Measurements from ENCODE around the gene MFGE8.
A peak's percentile ranks its signal among the peaks of the same experiment; 100 is the strongest.

MFGE8 gene

DNA sequence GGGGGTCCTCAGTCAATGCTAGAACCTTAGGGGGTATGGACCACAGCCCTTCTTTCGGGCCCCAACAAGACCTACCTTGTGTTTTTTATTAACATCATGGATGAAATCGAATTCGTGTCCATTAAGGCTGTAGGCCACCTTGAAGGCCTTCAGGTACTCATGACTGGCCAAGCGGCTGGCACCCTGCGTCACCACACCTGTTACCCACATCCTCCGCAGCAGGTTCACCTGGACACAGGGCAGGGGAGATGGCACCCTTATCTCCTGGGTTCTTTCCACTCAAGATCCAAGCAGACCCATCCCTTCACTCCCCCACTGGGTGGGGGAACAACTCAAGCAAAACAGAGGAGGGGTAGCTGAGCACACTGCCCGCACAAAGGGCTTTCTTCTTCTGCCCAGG lies 6.6 kb downstream of the MFGE8 start:
- TF ChIP-seq, protein P1, sequence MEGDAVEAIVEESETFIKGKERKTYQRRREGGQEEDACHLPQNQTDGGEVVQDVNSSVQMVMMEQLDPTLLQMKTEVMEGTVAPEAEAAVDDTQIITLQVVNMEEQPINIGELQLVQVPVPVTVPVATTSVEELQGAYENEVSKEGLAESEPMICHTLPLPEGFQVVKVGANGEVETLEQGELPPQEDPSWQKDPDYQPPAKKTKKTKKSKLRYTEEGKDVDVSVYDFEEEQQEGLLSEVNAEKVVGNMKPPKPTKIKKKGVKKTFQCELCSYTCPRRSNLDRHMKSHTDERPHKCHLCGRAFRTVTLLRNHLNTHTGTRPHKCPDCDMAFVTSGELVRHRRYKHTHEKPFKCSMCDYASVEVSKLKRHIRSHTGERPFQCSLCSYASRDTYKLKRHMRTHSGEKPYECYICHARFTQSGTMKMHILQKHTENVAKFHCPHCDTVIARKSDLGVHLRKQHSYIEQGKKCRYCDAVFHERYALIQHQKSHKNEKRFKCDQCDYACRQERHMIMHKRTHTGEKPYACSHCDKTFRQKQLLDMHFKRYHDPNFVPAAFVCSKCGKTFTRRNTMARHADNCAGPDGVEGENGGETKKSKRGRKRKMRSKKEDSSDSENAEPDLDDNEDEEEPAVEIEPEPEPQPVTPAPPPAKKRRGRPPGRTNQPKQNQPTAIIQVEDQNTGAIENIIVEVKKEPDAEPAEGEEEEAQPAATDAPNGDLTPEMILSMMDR (conservative IDR thresholded peaks at IDR 0.05), result no peak
- H3K27ac ChIP-seq, result no peak overlapping the region

DNA sequence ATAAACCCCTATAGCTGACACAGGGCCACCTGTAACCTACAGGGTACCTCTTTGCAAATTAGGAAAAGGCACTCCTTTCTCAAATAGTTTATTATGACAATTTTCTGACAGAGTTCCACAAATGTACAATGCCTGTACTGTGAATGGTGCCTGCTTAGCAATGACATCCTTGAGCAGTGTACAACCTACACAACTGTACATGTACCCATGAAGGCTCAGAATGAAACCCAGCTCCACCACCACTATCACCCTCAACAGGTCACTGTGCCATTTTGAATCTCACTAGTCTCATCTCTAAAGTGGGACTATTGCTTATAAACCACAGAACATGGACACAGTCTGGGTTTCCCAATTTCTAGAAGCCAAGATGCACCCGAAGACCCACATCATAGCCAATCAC lies 7.0 kb downstream of the MFGE8 start:
- H3K27ac ChIP-seq, result no peak overlapping the region
- TF ChIP-seq, protein P1 (conservative IDR thresholded peaks at IDR 0.05), result no peak

DNA sequence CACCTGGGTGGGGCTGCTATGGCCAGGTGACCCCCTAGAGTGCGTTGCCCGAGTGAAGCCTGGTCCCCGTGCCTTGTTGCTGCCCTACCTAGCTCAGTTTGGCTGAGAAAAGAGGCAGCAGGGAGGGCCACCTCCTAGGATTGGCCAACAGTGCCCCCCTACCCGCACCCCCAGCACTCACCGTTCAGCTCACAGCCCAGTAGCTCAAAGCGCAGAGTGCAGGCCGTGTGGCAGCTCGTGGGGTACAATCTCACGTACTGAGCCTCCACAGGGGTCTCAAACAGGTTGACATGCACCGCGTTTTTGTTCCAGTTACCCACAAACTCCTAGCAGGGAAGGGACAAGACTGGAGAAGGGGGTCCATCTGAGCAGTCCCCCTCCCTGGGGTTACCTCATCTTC lies 7.6 kb downstream of the MFGE8 start:
- H3K27ac ChIP-seq, result peak overlapping the region; percentile 21
- TF ChIP-seq, protein P1 (conservative IDR thresholded peaks at IDR 0.05), result no peak

DNA sequence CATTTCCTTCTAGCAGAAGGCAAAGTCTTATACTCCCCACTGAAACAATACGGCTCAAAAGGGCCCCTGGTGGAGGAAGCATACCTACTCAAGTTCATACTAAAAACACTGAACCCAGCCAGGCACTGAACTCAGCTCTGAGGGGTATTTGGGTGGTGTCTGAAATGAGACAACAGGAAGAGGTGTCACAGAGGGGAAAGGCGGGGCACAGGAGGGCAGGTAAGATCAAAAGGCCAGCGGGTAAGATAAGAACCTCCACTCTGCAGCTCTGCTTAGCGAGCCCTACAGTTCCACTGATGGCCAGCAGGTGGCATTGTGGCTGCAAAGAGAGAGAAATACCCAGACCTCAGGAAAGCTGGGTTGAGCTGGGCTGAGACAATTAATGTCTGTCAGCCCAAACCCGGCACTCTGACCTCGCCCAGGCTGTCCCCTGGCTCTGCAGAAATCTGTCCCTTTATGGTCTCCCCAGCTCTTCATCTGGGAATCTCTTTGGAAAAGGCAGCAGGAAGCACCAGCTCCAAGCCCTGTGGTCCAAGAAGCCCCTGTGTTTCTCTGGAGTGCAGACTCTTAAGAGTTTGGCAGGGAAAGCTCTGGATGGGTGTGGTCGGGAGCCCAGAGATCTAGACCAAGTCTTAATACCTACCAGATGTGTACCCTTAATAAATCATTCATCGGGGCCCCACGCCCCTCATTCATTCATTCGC lies 8.4 kb downstream of the MFGE8 start:
- TF ChIP-seq, protein P1 (conservative IDR thresholded peaks at IDR 0.05), result peak; percentile 100
- peak overlapping the region; percentile 21 for H3K27ac ChIP-seq

DNA sequence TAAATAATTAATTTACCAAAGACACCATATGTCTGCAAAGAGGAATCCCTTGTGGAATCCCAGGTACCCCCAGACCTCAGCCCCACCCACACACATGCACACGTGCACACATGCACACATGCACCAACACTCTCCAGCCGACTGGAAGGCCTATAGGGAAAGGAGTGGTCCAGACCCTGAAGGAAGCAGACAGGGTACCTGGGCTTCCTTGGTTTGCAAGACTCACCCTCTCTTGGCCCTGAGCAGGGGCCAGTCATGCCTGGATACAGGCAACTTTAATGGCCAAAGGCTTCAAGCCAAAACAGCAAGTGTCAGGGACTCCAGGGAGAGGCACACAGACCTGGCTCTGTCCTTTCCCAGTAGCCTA lies 8.9 kb downstream of the MFGE8 start:
- no peak overlapping the region for H3K27ac ChIP-seq
- TF ChIP-seq, protein P1 (conservative IDR thresholded peaks at IDR 0.05), result no peak

DNA sequence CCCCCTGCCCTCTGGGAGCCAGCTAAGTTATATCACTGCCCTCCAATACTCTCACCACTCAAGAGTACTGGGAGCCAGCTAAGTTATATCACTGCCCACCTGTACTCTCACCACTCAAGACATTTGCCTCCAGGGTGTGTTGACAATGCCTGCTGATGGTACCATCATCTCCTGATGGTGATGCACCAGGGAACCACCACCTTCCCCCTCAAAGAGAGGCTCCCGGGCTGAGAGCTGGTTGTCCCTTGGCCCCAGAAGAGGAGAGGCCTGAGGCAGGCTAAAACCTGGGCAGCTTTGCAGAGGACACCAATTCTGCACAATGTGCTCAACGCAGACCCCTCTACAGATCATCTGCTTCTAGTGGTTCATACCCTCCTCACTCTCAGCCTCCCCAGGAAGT lies 10.3 kb downstream of the MFGE8 start:
- TF ChIP-seq, protein P1 (conservative IDR thresholded peaks at IDR 0.05), result no peak
- no peak overlapping the region for H3K27ac ChIP-seq

DNA sequence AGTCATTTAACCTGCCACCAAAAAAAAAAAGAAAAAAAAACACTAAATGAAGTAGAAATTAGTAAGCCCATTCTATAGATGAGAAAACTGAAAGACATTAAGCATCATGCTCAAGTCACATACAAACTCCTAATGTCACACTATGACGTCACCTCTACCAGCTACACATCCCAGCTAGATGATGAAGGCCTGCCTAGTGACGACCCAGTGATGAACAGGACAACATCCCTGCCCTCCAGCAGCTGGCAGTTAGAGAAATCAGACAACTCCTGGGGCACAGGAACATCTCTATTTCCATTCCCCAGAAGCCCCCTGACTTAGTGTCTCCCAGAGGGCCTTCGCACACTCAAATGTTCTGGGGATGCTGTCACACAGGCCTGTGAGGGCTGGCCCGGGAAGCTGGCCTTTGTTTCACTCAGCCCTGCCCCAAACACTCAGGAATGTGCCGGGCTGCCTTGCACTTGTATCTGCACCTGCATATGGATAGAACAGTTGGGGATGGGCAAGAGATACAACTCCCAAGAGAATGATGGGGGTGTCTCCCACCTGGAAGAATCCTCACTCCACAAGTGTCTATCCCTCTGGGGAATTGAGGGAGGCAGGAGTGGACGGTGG lies 10.9 kb downstream of the MFGE8 start:
- no peak overlapping the region for H3K27ac ChIP-seq
- TF ChIP-seq, protein P1 (conservative IDR thresholded peaks at IDR 0.05), result no peak

Data from VCaP (cell line).